Hematopoietic multipotent progenitor cell treated with erythropoietin and hydrocortisone succinate and interleukin-3 and kit ligand, for 6 days (in vitro differentiated cells): Measurements from ENCODE around the gene MTSS2.
"Not testable (repeated sequence)": the region's sequence is repeated elsewhere in the genome, so short reads cannot be mapped to it uniquely, and the experiment has no call there.

Experiments
- DNase-seq: peaks from one replicate; pipeline ENCODE4 v3.0.0-alpha.2; 2015

The MTSS2 gene

GRCh38 chr16:70649300-70649699 is 36.6 kb downstream of the MTSS2 start:
- no peak for DNase-seq

- DNase-seq, result no peak
Observed at GRCh38 chr16:70648606-70649005, 37.2 kb downstream of the MTSS2 start.

GRCh38 chr16:70647441-70648359 is 38.2 kb downstream of the MTSS2 start:
- DNase-seq, result no peak

GRCh38 chr16:70646260-70647241 is 39.3 kb downstream of the MTSS2 start, which contains the start of gene IL34:
IL34 (plus strand) TSS chr16:70646559; CDS start chr16:70646948, 389 bp downstream.
- no peak for DNase-seq

- DNase-seq, result no peak
Observed at GRCh38 chr16:70644763-70645597, 40.9 kb downstream of the MTSS2 start.

GRCh38 chr16:70643264-70643663 is 42.6 kb downstream of the MTSS2 start:
- not testable (repeated sequence) for DNase-seq

GRCh38 chr16:70642633-70643032 is 43.2 kb downstream of the MTSS2 start:
- no peak for DNase-seq

GRCh38 chr16:70638814-70639792 is 46.8 kb downstream of the MTSS2 start:
- DNase-seq, result no peak
